GM12873 (cell line): ENCODE results near the gene EXOC3.

Source experiments
- CTCF ChIP-seq: IDR thresholded peaks from 2 replicates; pipeline ENCODE4 v1.5.1; 2012; ENCODE audit warnings: low read depth, mild to moderate bottlenecking, moderate library complexity, low read length, control low read depth; ENCODE audit not compliant: insufficient read depth; ENCODE audit errors: missing control alignments

The EXOC3 gene

GRCh38 chr5:489689-490080 is 46.7 kb downstream of the EXOC3 start:
- no peak for TF ChIP-seq CTCF

- no peak for TF ChIP-seq CTCF
Observed at GRCh38 chr5:490116-491106, 47.4 kb downstream of the EXOC3 start.

- no peak for TF ChIP-seq CTCF
Observed at GRCh38 chr5:491119-491855, 48.3 kb downstream of the EXOC3 start.

GRCh38 chr5:491856-492155 is 48.8 kb downstream of the EXOC3 start:
- no peak for TF ChIP-seq CTCF

- no peak for TF ChIP-seq CTCF
Observed at GRCh38 chr5:492314-492893, 49.4 kb downstream of the EXOC3 start.

GRCh38 chr5:493119-493701 is 50.2 kb downstream of the EXOC3 start:
- TF ChIP-seq CTCF: no peak

GRCh38 chr5:493758-494157 is 50.8 kb downstream of the EXOC3 start:
- TF ChIP-seq CTCF: no peak
